HFFc6 (cell line): ENCODE results near the gene TTBK1. TPM values are rescaled to one million over a fixed set of nuclear protein-coding genes. Genes with fewer than 3 reads are reported as not detected.

Experiments
- DNase-seq: peaks from one replicate; pipeline ENCODE4 v3.0.0-alpha.2; 2018
- H3K27ac Mint-ChIP-seq: 2 replicates; pipeline ENCODE4 v1.8.0; 2020; ENCODE audit warnings: mild to moderate bottlenecking, mixed read lengths
- H3K27me3 Mint-ChIP-seq: 2 replicates; pipeline ENCODE4 v1.8.0; 2021; ENCODE audit warnings: mild to moderate bottlenecking, moderate library complexity, mixed read lengths; ENCODE audit not compliant: insufficient read depth
- H3K36me3 Mint-ChIP-seq: 2 replicates; pipeline ENCODE4 v1.8.0; 2021; ENCODE audit warnings: low read depth, mixed read lengths
- H3K4me1 Mint-ChIP-seq: 2 replicates; pipeline ENCODE4 v1.8.0; 2020; ENCODE audit warnings: low read depth, mixed read lengths
- H3K4me3 Mint-ChIP-seq: 2 replicates; pipeline ENCODE4 v1.8.0; 2020; ENCODE audit warnings: mild to moderate bottlenecking, moderate library complexity, mixed read lengths
- H3K9me3 Mint-ChIP-seq: 2 replicates; pipeline ENCODE4 v1.8.0; 2020; ENCODE audit warnings: mild to moderate bottlenecking, mixed read lengths
- CTCF ChIP-seq: fragments of 200-600 bp; sonication (generic); IDR thresholded peaks from 2 replicates; pipeline ENCODE4 v1.5.0; 2021; ENCODE audit warnings: antibody characterized with exemption, mild to moderate bottlenecking
- total RNA-seq, 6 experiments: library from RNA; stranded (reverse); fragmentation: NEBNext Ultra II Directional; extraction: Animal tissue kit (Norgen Biotek cat#: 25700); gene quantifications; 2 replicates in 1 of 6; 3 replicates in 5 of 6; pipeline ENCODE4 v1.2.3, GENCODE V29; 2021

The TTBK1 gene
- total RNA-seq, 6 experiments from 2014 or later: not detected

- Mint-ChIP-seq H3K27ac (no peak overlapping the region), H3K4me1 (peaks cover 6% of the 10 kb centered on the region), H3K36me3 (peaks cover 17% of the 10 kb centered on the region), H3K4me3 (no peak overlapping the region), H3K9me3 (no peaks in the 10 kb centered on the region; the same call in 1 of the 2 replicates), H3K27me3 (no peaks in the 10 kb centered on the region)
- TF ChIP-seq CTCF: no peak
- DNase-seq: no peak
Observed at GRCh38 chr6:43207286-43207685, 36.0 kb upstream of the TTBK1 start.

DNA sequence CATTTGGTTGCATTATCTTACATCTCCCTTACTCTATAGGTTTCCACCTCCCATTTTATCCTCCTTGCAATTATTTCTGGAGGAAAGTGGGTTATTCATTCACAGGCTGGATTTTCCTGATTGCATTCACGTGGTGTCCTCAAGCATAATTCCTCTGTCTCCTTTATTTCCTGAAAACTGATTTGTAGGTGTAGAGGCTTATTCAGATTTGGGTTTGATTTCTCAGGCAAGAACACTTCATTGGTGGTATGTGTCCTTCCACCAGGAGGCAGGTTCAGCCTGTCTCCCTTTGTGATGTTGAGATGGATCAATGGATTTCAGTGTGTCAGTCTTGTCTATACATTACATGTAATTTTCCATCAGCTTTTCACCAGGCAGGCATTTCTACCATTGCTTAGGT lies 31.3 kb upstream of the TTBK1 start:
- Mint-ChIP-seq H3K27me3 (no peaks in the 10 kb centered on the region; the same call in 1 of the 2 replicates), H3K36me3 (peaks cover 6% of the 10 kb centered on the region), H3K4me3 (no peak overlapping the region), H3K9me3 (no peaks in the 10 kb centered on the region), H3K4me1 (peaks cover 6% of the 10 kb centered on the region), H3K27ac (no peak overlapping the region)
- no peak for DNase-seq
- TF ChIP-seq CTCF: no peak; the same call in 1 of the 2 replicates

- Mint-ChIP-seq H3K27ac (no peak overlapping the region), H3K4me1 (peaks cover 6% of the 10 kb centered on the region), H3K36me3 (peaks cover 6% of the 10 kb centered on the region), H3K27me3 (no peaks in the 10 kb centered on the region; the same call in 1 of the 2 replicates), H3K4me3 (no peak overlapping the region), H3K9me3 (no peaks in the 10 kb centered on the region)
- TF ChIP-seq CTCF: no peak
- DNase-seq: no peak
Observed at GRCh38 chr6:43213431-43213830, 29.9 kb upstream of the TTBK1 start.

- H3K9me3 Mint-ChIP-seq: no peaks in the 10 kb centered on the region
- no peak overlapping the region for H3K27ac Mint-ChIP-seq
- no peak overlapping the region for H3K4me3 Mint-ChIP-seq
- no peak for DNase-seq
- H3K36me3 Mint-ChIP-seq: peaks cover 6% of the 10 kb centered on the region
- H3K4me1 Mint-ChIP-seq: peaks cover 6% of the 10 kb centered on the region
- H3K27me3 Mint-ChIP-seq: no peaks in the 10 kb centered on the region; the same call in 1 of the 2 replicates
- no peak for TF ChIP-seq CTCF
Observed at GRCh38 chr6:43215066-43215465, 28.2 kb upstream of the TTBK1 start.

GRCh38 chr6:43216200-43216599 lies 27.1 kb upstream of the TTBK1 start:
- Mint-ChIP-seq H3K36me3 (peaks cover 11% of the 10 kb centered on the region), H3K4me3 (no peak overlapping the region), H3K27me3 (no peaks in the 10 kb centered on the region; the same call in 1 of the 2 replicates), H3K9me3 (no peaks in the 10 kb centered on the region), H3K4me1 (peaks cover 1% of the 10 kb centered on the region; the same call in 1 of the 2 replicates), H3K27ac (no peak overlapping the region)
- DNase-seq: no peak
- no peak for TF ChIP-seq CTCF

- Mint-ChIP-seq H3K27ac (no peak overlapping the region), H3K4me3 (no peak overlapping the region), H3K27me3 (no peaks in the 10 kb centered on the region; the same call in 1 of the 2 replicates), H3K9me3 (no peaks in the 10 kb centered on the region), H3K4me1 (peaks cover 6% of the 10 kb centered on the region; the same call in 1 of the 2 replicates), H3K36me3 (peaks cover 13% of the 10 kb centered on the region)
- TF ChIP-seq CTCF: no peak
- DNase-seq: no peak
Observed at GRCh38 chr6:43217351-43217750, 25.9 kb upstream of the TTBK1 start.
